Motor neuron (in vitro differentiated cells): ENCODE measurements around the gene SPINT1. TPM values are rescaled to one million over a fixed set of nuclear protein-coding genes. Genes with fewer than 3 reads are reported as not detected.
A peak's percentile ranks its signal among the peaks of the same experiment; 100 is the strongest.

Source experiments
- ATAC-seq, 8 experiments: fragments of 200-7000 bp; cut with Tn5 transposase; replicated peaks in 6 of 8; 2 replicates each; pipeline ENCODE4 v1.8.0; 2021; ENCODE audit warnings: mild to moderate bottlenecking in 8 of 8, moderate library complexity in 8 of 8
- H3K27ac ChIP-seq, 2 donors: fragments of 250-450 bp; sonication (Bioruptor Pico); 2 replicates each; pipeline ENCODE4 v1.9.0; 2021; ENCODE audit warnings: antibody characterized with exemption in 2 of 2, mild to moderate bottlenecking in 2 of 2, moderate library complexity in 1 of 2
- H3K4me1 ChIP-seq, 2 donors: fragments of 250-450 bp; sonication (Bioruptor Pico); replicated peaks in 1 of 2; 2 replicates each; pipeline ENCODE4 v1.6.1; 2021; ENCODE audit warnings: antibody characterized with exemption in 2 of 2, mild to moderate bottlenecking in 2 of 2, moderate library complexity in 1 of 2
- H3K4me3 ChIP-seq, 5 donors: fragments of 250-450 bp; sonication (Bioruptor Pico); 2 replicates each; pipeline ENCODE4 v1.9.0; 2021; ENCODE audit warnings: antibody characterized with exemption in 5 of 5, mild to moderate bottlenecking in 5 of 5, moderate library complexity in 4 of 5
- WGBS, 10 experiments: fragments of 450-650 bp; shearing (Covaris generic); methylation state at CpG; one replicate each; pipeline ENCODE4 v1.0.0; 2022; 5-methylcytosine and 5-hydroxymethylcytosine counted together
- in situ Hi-C, 9 experiments: fragments of 400-800 bp; cut with MboI; loops; one replicate each; pipeline ENCODE4 v1.15.0; 2021; ENCODE audit warnings: low sequenced_read_pairs in 9 of 9, low pct_unique_long_range_greater_than_20kb in 2 of 9; ENCODE audit not compliant: unreplicated experiment in 9 of 9
- total RNA-seq, 8 experiments: library from RNA; unstranded; fragments of 300-600 nt; gene quantifications; 2 replicates each; pipeline versions ENCODE4 v1.2.3 to v1.2.4, GENCODE V29; 2022

The SPINT1 gene
- total RNA-seq, 8 experiments from 2014 or later = 0.09 to 1.9 (median 0.37) TPM

GRCh38 chr15:40838756-40839155 is 5.1 kb upstream of the SPINT1 start:
- Histone ChIP-seq H3K4me3 (no peak overlapping the region), H3K27ac (no peak overlapping the region), H3K4me1 (no peaks in the 10 kb centered on the region)
- no peak for ATAC-seq
- in situ Hi-C loops = no loop called here
- 50 to 80% (median 62%) methylated on average over 1 to 4 of the region's 5 CpGs; no CpG with 5 or more reads in 5 of the 10 experiments for WGBS, 10 experiments

- WGBS, 10 experiments = 0 to 86% (median 58%) methylated on average over 1 to 2 of the region's 2 CpGs; no CpG with 5 or more reads in 2 of the 10 experiments
- in situ Hi-C loops = no loop called here
- no peak for ATAC-seq
- Histone ChIP-seq H3K4me1 (no peaks in the 10 kb centered on the region), H3K4me3 (no peak overlapping the region), H3K27ac (no peak overlapping the region)
These were observed 2.1 kb upstream of the SPINT1 start for GRCh38 chr15:40841741-40842140.

- H3K27ac ChIP-seq = no peak overlapping the region
- WGBS, 10 experiments = 4 to 50% (median 28%) methylated on average over 1 to 14 of the region's 34 CpGs; no CpG with 5 or more reads in 2 of the 10 experiments
- peaks cover 0 to 2% of the 10 kb centered on the region in 2 donors for H3K4me1 ChIP-seq
- in situ Hi-C loops = no loop called here
- ATAC-seq = no peak
- H3K4me3 ChIP-seq = peak overlapping the region; percentile 12 to 33 (median 26)
These were observed 475 bp upstream of the SPINT1 start for GRCh38 chr15:40843261-40843884.

GRCh38 chr15:40844696-40845030 is 815 bp downstream of the SPINT1 start:
- in situ Hi-C loops = no loop called here
- peak overlapping the region in 3 of 5 donors; percentile 12 to 33 (median 26) for H3K4me3 ChIP-seq
- 0 to 33% (median 10%) methylated on average over 1 to 7 of the region's 28 CpGs; no CpG with 5 or more reads in 5 of the 10 experiments for WGBS, 10 experiments
- H3K27ac ChIP-seq = no peak overlapping the region
- peaks cover 0 to 2% of the 10 kb centered on the region in 2 donors for H3K4me1 ChIP-seq
- peak in 7 of 8 experiments; percentile 15 to 49 (median 35) for ATAC-seq

GRCh38 chr15:40845036-40845435 is 1.2 kb downstream of the SPINT1 start:
- Histone ChIP-seq H3K27ac (no peak overlapping the region), H3K4me1 (peaks cover 0 to 2% of the 10 kb centered on the region in 2 donors), H3K4me3 (no peak overlapping the region)
- in situ Hi-C loops = no loop called here
- 39 to 93% (median 68%) methylated on average over 2 to 12 of the region's 12 CpGs; no CpG with 5 or more reads in 1 of the 10 experiments for WGBS, 10 experiments
- no peak for ATAC-seq

GRCh38 chr15:40845511-40846284 is 1.9 kb downstream of the SPINT1 start:
- H3K4me3 ChIP-seq = no peak overlapping the region
- WGBS, 10 experiments = 40 to 100% (median 73%) methylated on average over 1 to 5 of the region's 8 CpGs; no CpG with 5 or more reads in 2 of the 10 experiments
- peaks cover 0 to 2% of the 10 kb centered on the region in 2 donors for H3K4me1 ChIP-seq

GRCh38 chr15:40846841-40847222 is 3.0 kb downstream of the SPINT1 start:
- ATAC-seq = no peak
- in situ Hi-C loops = no loop called here
- Histone ChIP-seq H3K4me1 (peaks cover 0 to 2% of the 10 kb centered on the region in 2 donors), H3K27ac (no peak overlapping the region), H3K4me3 (no peak overlapping the region)

More at GRCh38 chr15:40845511-40846284, 1.9 kb downstream of the SPINT1 start:
- in situ Hi-C loops = no loop called here
- no peak overlapping the region for H3K27ac ChIP-seq
- peak in 1 of 8 experiments; percentile 26 for ATAC-seq

GRCh38 chr15:40847223-40847961 is 3.5 kb downstream of the SPINT1 start:
- in situ Hi-C loops = no loop called here
- peaks cover 0 to 2% of the 10 kb centered on the region in 2 donors for H3K4me1 ChIP-seq
- no peak overlapping the region for H3K4me3 ChIP-seq
- ATAC-seq = peak; percentile 38 to 82 (median 69)
- no peak overlapping the region for H3K27ac ChIP-seq
- WGBS, 10 experiments = 0 to 83% (median 62%) methylated on average over 1 to 3 of the region's 7 CpGs; no CpG with 5 or more reads in 4 of the 10 experiments

GRCh38 chr15:40850576-40851112 is 6.8 kb downstream of the SPINT1 start:
- Histone ChIP-seq H3K27ac (no peak overlapping the region), H3K4me3 (no peak overlapping the region), H3K4me1 (peaks cover 0 to 2% of the 10 kb centered on the region in 2 donors)
- no peak for ATAC-seq
- 59 to 100% (median 83%) methylated on average over 1 to 8 of the region's 8 CpGs; no CpG with 5 or more reads in 2 of the 10 experiments for WGBS, 10 experiments
- in situ Hi-C loops = no loop called here

GRCh38 chr15:40852529-40852928 is 8.7 kb downstream of the SPINT1 start:
- in situ Hi-C loops = no loop called here
- no peak overlapping the region for H3K4me3 ChIP-seq
- H3K4me1 ChIP-seq = no peaks in the 10 kb centered on the region
- no peak for ATAC-seq
- no peak overlapping the region for H3K27ac ChIP-seq
- 53 to 89% (median 74%) methylated on average over 2 to 5 of the region's 5 CpGs; no CpG with 5 or more reads in 5 of the 10 experiments for WGBS, 10 experiments

- 80 to 90% methylated on average over 2 to 7 of the region's 16 CpGs; no CpG with 5 or more reads in 8 of the 10 experiments for WGBS, 10 experiments
- H3K4me1 ChIP-seq = peaks cover 0 to 3% of the 10 kb centered on the region in 2 donors
- in situ Hi-C loops = no loop called here
- no peak for ATAC-seq
- H3K27ac ChIP-seq = no peak overlapping the region
- H3K4me3 ChIP-seq = no peak overlapping the region
These were observed 9.5 kb downstream of the SPINT1 start for GRCh38 chr15:40853241-40853890.

- H3K4me3 ChIP-seq = no peak overlapping the region
- H3K4me1 ChIP-seq = peaks cover 0 to 3% of the 10 kb centered on the region in 2 donors
- 43 to 65% (median 55%) methylated on average over 3 to 10 of the region's 10 CpGs; no CpG with 5 or more reads in 6 of the 10 experiments for WGBS, 10 experiments
- H3K27ac ChIP-seq = no peak overlapping the region
- ATAC-seq = no peak
- in situ Hi-C loops = no loop called here
These were observed 10.3 kb downstream of the SPINT1 start for GRCh38 chr15:40854161-40854560.
